ENCODE data around the gene KIR3DL2.
"Not testable (repeated sequence)": the region's sequence is repeated elsewhere in the genome, so short reads cannot be mapped to it uniquely, and the experiment has no call there.

The KIR3DL2 gene

DNA sequence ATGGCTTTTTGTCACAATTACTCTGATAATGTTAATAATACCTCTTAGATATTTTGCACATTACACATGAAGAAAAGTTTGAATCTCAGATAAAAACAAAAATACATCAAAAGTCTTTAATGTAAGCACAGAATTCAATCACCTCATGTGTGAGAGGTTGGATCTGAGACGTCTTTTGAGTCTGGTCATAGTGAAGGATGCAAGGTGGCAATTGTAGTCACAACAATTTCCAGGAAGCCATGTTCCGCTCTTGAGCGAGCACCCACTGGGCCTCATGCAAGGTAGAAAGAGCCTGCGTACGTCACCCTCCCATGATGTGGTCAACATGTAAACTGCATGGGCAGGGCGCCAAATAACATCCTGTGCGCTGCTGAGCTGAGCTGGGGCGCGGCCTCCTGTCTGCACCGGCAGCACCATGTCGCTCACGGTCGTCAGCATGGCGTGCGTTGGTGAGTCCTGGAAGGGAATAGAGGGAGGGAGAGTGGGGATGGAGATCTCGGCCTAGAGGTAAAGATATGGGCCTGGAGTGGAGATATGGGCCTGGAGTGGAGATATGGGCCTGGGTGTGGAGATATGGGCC is at the start of gene KIR3DL2:
KIR3DL2 (plus strand) TSS at position 383 of the 580 bp plus-strand sequence; CDS start at position 416, 33 bp downstream.
- H3K36me3 ChIP-seq (ENCODE audit: insufficient read depth, low read length); H3K79me2 ChIP-seq (ENCODE audit: insufficient read depth, low read length); H3K4me1 ChIP-seq (ENCODE audit: insufficient read depth, low read length, poor library complexity, severe bottlenecking); H3F3A ChIP-seq (ENCODE audit: low read depth); H4K20me1 ChIP-seq (ENCODE audit: insufficient read depth, low read length, poor library complexity, severe bottlenecking); H3K9ac ChIP-seq (ENCODE audit: low read depth, low read length, poor library complexity, severe bottlenecking); H3K4me2 ChIP-seq (ENCODE audit: low read depth, low read length, poor library complexity, severe bottlenecking); H3K9me2 ChIP-seq (replicated peaks; ENCODE audit: low read depth, low read length); H3K9me3 ChIP-seq (ENCODE audit: insufficient read depth, low read depth, low read length); H3K27me3 ChIP-seq (ENCODE audit: insufficient read depth, low read length, poor library complexity, severe bottlenecking); H3K4me3 ChIP-seq (ENCODE audit: low read length, poor library complexity, severe bottlenecking); H2AFZ ChIP-seq (ENCODE audit: low read length): not testable (repeated sequence)

DNA sequence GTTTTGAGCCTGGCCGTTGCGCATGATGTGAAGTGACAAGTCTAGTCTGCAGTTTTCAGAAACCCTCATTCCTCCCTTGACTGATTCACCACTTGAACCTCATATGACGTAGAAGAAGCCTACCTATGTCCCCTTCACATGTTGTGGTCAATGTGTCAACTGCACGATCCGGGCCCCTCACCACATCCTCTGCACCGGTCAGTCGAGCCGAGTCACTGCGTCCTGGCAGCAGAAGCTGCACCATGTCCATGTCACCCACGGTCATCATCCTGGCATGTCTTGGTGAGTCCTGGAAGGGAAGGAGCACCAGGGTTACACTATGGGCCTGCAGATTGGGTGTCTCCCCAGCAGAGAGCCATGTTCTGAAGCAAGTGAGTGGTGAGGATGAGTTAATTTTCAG is 46.8 kb upstream of the KIR3DL2 start, which contains the start of gene KIR2DL4:
KIR2DL4 (plus strand) TSS at position 201 of the 400 bp plus-strand sequence; CDS start at position 243, 42 bp downstream.
- Histone ChIP-seq H3K27me3 (ENCODE audit: insufficient read depth, low read length, poor library complexity, severe bottlenecking) (no peaks in the 10 kb centered on the region), H3K4me1 (ENCODE audit: insufficient read depth, low read length, poor library complexity, severe bottlenecking) (no peaks in the 10 kb centered on the region), H3K36me3 (ENCODE audit: insufficient read depth, low read length) (no peaks in the 10 kb centered on the region), H3K4me2 (ENCODE audit: low read depth, low read length, poor library complexity, severe bottlenecking) (no peak within 1 kb of the TSS), H3K9me2 (replicated peaks; ENCODE audit: low read depth, low read length) (no peaks in the 10 kb centered on the region), H3K4me3 (ENCODE audit: low read length, poor library complexity, severe bottlenecking) (no peak within 1 kb of the TSS), H3K79me2 (ENCODE audit: insufficient read depth, low read length) (no peaks in the 10 kb centered on the region), H3F3A (ENCODE audit: low read depth) (no peaks in the 10 kb centered on the region), H3K9ac (ENCODE audit: low read depth, low read length, poor library complexity, severe bottlenecking) (no peak within 1 kb of the TSS), H2AFZ (ENCODE audit: low read length) (no peak within 1 kb of the TSS), H3K9me3 (ENCODE audit: insufficient read depth, low read depth, low read length) (no peaks in the 10 kb centered on the region), H4K20me1 (ENCODE audit: insufficient read depth, low read length, poor library complexity, severe bottlenecking) (no peaks in the 10 kb centered on the region)
- no peak for TF ChIP-seq EZH2phosphoT487 (IDR thresholded peaks at IDR 0.05; ENCODE audit: borderline replicate concordance)
- TF ChIP-seq, protein P1, sequence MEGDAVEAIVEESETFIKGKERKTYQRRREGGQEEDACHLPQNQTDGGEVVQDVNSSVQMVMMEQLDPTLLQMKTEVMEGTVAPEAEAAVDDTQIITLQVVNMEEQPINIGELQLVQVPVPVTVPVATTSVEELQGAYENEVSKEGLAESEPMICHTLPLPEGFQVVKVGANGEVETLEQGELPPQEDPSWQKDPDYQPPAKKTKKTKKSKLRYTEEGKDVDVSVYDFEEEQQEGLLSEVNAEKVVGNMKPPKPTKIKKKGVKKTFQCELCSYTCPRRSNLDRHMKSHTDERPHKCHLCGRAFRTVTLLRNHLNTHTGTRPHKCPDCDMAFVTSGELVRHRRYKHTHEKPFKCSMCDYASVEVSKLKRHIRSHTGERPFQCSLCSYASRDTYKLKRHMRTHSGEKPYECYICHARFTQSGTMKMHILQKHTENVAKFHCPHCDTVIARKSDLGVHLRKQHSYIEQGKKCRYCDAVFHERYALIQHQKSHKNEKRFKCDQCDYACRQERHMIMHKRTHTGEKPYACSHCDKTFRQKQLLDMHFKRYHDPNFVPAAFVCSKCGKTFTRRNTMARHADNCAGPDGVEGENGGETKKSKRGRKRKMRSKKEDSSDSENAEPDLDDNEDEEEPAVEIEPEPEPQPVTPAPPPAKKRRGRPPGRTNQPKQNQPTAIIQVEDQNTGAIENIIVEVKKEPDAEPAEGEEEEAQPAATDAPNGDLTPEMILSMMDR (conservative IDR thresholded peaks at IDR 0.05; ENCODE audit: low read length), result no peak

DNA sequence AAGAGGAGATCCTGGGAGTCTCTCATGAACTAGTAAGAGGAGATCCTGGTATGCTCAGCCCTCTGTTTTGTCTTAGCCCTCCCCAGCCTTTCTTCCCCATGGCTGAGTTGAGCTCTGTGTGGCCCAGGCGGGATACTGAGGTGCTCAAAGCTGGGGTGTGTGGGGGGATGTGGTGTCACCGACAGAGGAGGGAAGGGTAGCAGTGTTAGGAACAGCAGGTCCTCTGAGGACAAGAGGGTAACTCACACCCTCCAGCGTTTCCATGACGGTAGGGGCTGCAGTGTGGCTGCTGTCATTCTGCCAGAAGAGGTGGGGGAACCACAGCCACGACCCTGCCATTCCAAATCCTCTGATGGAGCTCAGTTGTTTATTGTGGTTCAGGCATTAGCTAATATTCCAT is 46.1 kb upstream of the KIR3DL2 start:
- Histone ChIP-seq H3K9me2 (replicated peaks; ENCODE audit: low read depth, low read length) (no peaks in the 10 kb centered on the region), H3F3A (ENCODE audit: low read depth) (no peaks in the 10 kb centered on the region), H4K20me1 (ENCODE audit: insufficient read depth, low read length, poor library complexity, severe bottlenecking) (no peaks in the 10 kb centered on the region), H3K4me2 (ENCODE audit: low read depth, low read length, poor library complexity, severe bottlenecking) (no peak overlapping the region), H3K79me2 (ENCODE audit: insufficient read depth, low read length) (no peaks in the 10 kb centered on the region), H3K4me1 (ENCODE audit: insufficient read depth, low read length, poor library complexity, severe bottlenecking) (no peaks in the 10 kb centered on the region), H3K27me3 (ENCODE audit: insufficient read depth, low read length, poor library complexity, severe bottlenecking) (no peaks in the 10 kb centered on the region), H3K4me3 (ENCODE audit: low read length, poor library complexity, severe bottlenecking) (no peak overlapping the region), H2AFZ (ENCODE audit: low read length) (no peak overlapping the region), H3K9me3 (ENCODE audit: insufficient read depth, low read depth, low read length) (no peaks in the 10 kb centered on the region), H3K36me3 (ENCODE audit: insufficient read depth, low read length) (no peaks in the 10 kb centered on the region), H3K9ac (ENCODE audit: low read depth, low read length, poor library complexity, severe bottlenecking) (no peak overlapping the region)
- TF ChIP-seq, protein P1 (conservative IDR thresholded peaks at IDR 0.05; ENCODE audit: low read length), result no peak
- no peak for TF ChIP-seq EZH2phosphoT487 (IDR thresholded peaks at IDR 0.05; ENCODE audit: borderline replicate concordance)

DNA sequence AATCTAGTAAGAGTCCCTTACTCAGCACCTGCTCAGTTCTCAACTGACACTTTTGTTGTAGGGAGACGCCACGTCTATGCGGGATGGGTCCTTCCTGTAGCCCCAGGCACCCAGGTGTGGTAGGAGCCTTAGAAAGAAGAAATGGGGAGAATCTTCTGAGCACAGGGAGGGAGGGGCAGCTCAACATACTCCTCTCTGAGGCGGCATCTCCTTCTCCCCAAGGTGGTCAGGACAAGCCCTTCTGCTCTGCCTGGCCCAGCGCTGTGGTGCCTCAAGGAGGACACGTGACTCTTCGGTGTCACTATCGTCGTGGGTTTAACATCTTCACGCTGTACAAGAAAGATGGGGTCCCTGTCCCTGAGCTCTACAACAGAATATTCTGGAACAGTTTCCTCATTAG is 45.7 kb upstream of the KIR3DL2 start:
- H3K4me1 ChIP-seq (ENCODE audit: insufficient read depth, low read length, poor library complexity, severe bottlenecking), result no peaks in the 10 kb centered on the region
- H3K9ac ChIP-seq (ENCODE audit: low read depth, low read length, poor library complexity, severe bottlenecking), result no peak overlapping the region
- no peak overlapping the region for H3K4me3 ChIP-seq (ENCODE audit: low read length, poor library complexity, severe bottlenecking)
- H3K4me2 ChIP-seq (ENCODE audit: low read depth, low read length, poor library complexity, severe bottlenecking), result no peak overlapping the region
- H3K27me3 ChIP-seq (ENCODE audit: insufficient read depth, low read length, poor library complexity, severe bottlenecking), result no peaks in the 10 kb centered on the region
- no peaks in the 10 kb centered on the region for H3K36me3 ChIP-seq (ENCODE audit: insufficient read depth, low read length)
- H3K9me2 ChIP-seq (replicated peaks; ENCODE audit: low read depth, low read length), result no peaks in the 10 kb centered on the region
- no peaks in the 10 kb centered on the region for H3F3A ChIP-seq (ENCODE audit: low read depth)
- no peaks in the 10 kb centered on the region for H3K9me3 ChIP-seq (ENCODE audit: insufficient read depth, low read depth, low read length)
- H4K20me1 ChIP-seq (ENCODE audit: insufficient read depth, low read length, poor library complexity, severe bottlenecking), result no peaks in the 10 kb centered on the region
- no peaks in the 10 kb centered on the region for H3K79me2 ChIP-seq (ENCODE audit: insufficient read depth, low read length)
- H2AFZ ChIP-seq (ENCODE audit: low read length), result no peak overlapping the region
- no peak for TF ChIP-seq EZH2phosphoT487 (IDR thresholded peaks at IDR 0.05; ENCODE audit: borderline replicate concordance)
- TF ChIP-seq, protein P1 (conservative IDR thresholded peaks at IDR 0.05; ENCODE audit: low read length), result no peak
